Measurements from ENCODE around the gene SLC35E2B. TPM values are rescaled to one million over a fixed set of nuclear protein-coding genes. Genes with fewer than 3 reads are reported as not detected.

SLC35E2B gene
- total and polyA plus RNA-seq, 7 donors: 9.5 to 78.1 (median 27.2) TPM

DNA sequence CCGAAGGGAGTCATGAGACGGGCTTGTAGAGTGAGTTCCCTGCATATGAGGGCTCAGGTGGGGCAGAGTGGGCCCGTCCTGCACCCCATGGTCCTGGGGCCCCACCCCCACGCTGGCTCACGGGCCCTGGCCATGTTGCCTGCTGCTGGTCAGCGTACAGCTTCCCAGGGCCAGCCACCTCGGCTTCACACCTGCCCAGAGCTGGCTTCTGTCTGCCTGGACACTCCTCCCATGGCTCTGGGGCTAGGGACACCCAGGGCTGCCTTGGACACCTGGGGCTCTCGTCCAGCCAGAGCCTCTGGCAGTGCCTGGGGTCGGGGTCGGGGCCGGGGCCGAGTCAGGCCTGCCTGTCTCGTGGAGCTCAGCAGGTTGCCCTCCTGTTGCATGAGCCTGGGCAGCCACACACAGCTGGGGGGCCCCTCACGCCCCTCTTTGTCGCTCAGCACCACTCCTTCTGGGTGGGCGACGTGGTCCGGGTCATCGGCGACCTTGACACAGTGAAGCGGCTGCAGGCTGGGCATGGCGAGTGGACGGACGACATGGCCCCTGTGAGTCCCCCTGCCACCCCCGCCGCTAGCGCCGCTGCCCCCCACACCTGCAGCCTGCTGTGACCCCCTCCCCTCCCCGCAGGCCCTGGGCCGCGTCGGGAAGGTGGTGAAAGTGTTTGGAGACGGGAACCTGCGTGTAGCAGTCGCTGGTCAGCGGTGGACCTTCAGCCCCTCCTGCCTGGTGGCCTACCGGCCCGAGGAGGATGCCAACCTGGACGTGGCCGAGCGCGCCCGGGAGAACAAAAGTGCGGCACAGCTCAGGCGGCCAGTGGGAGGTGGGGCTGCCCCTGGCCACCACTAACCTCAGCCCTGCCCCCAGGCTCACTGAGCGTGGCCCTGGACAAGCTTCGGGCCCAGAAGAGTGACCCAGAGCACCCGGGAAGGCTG, 66.1 kb downstream of the SLC35E2B start:
- TF ChIP-seq, protein P1, sequence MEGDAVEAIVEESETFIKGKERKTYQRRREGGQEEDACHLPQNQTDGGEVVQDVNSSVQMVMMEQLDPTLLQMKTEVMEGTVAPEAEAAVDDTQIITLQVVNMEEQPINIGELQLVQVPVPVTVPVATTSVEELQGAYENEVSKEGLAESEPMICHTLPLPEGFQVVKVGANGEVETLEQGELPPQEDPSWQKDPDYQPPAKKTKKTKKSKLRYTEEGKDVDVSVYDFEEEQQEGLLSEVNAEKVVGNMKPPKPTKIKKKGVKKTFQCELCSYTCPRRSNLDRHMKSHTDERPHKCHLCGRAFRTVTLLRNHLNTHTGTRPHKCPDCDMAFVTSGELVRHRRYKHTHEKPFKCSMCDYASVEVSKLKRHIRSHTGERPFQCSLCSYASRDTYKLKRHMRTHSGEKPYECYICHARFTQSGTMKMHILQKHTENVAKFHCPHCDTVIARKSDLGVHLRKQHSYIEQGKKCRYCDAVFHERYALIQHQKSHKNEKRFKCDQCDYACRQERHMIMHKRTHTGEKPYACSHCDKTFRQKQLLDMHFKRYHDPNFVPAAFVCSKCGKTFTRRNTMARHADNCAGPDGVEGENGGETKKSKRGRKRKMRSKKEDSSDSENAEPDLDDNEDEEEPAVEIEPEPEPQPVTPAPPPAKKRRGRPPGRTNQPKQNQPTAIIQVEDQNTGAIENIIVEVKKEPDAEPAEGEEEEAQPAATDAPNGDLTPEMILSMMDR (IDR thresholded peaks at IDR 0.05): no peak
- no peak for TF ChIP-seq POLR2AphosphoS5 (IDR thresholded peaks at IDR 0.05)
- no peak for TF ChIP-seq POLR2A (IDR thresholded peaks at IDR 0.05)
- TF ChIP-seq EP300 (IDR thresholded peaks at IDR 0.05): no peak
- H3K36me3 ChIP-seq: peaks cover 0 to 43% (median 10%) of the 10 kb centered on the region in 4 donors
- peaks cover 9 to 31% (median 27%) of the 10 kb centered on the region in 3 donors for H3K27me3 ChIP-seq
- H3K27ac ChIP-seq: no peak overlapping the region
- no peaks in the 10 kb centered on the region for H3K9me3 ChIP-seq
- 94 to 95% methylated on average over 48 of the region's 48 CpGs for WGBS, 2 donors
- no peak overlapping the region for H3K4me3 ChIP-seq
- H3K4me1 ChIP-seq: peaks cover 0 to 17% (median 12%) of the 10 kb centered on the region in 4 donors
- peak; percentile 64 for DNase-seq
- intact Hi-C loops (cut with DNase I): no loop called here

DNA sequence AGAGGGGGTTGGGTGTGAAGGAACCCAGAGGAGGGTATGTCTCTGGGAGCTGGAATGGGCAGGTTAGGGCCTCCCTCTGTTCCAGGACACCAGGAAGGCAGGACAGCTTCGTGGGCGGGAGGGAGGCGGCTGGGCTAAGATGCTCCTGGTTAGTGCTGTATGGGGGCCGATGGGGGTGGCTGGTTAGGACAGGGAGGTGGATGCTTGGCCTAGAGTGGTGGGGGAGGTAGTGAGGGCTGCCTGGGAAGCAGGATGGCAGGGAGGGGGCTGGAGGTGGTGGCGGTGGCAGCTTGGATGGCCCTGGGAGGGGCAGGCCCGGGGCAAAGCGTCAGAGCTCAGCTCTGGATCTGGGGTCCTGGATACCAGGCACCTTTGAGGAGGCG, 66.8 kb downstream of the SLC35E2B start:
- intact Hi-C loops (cut with DNase I): no loop called here

DNA sequence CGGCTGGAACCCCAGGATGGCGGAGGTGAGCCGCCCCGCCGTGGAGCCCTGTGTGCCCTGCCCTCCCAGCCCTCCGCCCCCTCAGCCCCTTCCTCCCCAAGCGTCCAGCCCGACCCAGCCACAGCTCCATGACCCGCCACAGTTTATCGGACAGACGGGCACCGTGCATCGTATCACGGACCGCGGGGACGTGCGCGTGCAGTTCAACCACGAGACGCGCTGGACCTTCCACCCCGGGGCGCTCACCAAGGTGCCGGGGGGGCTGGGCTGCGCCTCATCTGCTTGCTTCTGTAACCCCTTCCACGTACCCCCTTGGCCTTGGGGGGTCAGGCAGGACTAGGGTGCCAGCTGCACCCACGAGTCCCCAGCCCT, 67.2 kb downstream of the SLC35E2B start:
- intact Hi-C loops (cut with DNase I): no loop called here
- H3K9me3 ChIP-seq: no peaks in the 10 kb centered on the region
- H3K4me1 ChIP-seq: peaks cover 0 to 6% (median 3%) of the 10 kb centered on the region in 4 donors
- TF ChIP-seq EP300 (IDR thresholded peaks at IDR 0.05): no peak
- no peak for TF ChIP-seq POLR2A (IDR thresholded peaks at IDR 0.05)
- TF ChIP-seq, protein P1 (IDR thresholded peaks at IDR 0.05): no peak
- TF ChIP-seq POLR2AphosphoS5 (IDR thresholded peaks at IDR 0.05): no peak
- peaks cover 0 to 43% (median 10%) of the 10 kb centered on the region in 4 donors for H3K36me3 ChIP-seq
- 90 to 94% methylated on average over 28 of the region's 28 CpGs for WGBS, 2 donors
- H3K27ac ChIP-seq: no peak overlapping the region
- peaks cover under 1 to 21% (median 17%) of the 10 kb centered on the region in 3 donors for H3K27me3 ChIP-seq
- no peak overlapping the region for H3K4me3 ChIP-seq
- DNase-seq: no peak

More for the DNA sequence above, 66.8 kb downstream of the SLC35E2B start:
- no peaks in the 10 kb centered on the region for H3K9me3 ChIP-seq
- H3K36me3 ChIP-seq: peaks cover 0 to 43% (median 10%) of the 10 kb centered on the region in 4 donors
- 92 to 94% methylated on average over 8 of the region's 8 CpGs for WGBS, 2 donors
- peaks cover 5 to 25% (median 21%) of the 10 kb centered on the region in 3 donors for H3K27me3 ChIP-seq
- H3K4me3 ChIP-seq: no peak overlapping the region
- H3K27ac ChIP-seq: no peak overlapping the region
- TF ChIP-seq POLR2AphosphoS5 (IDR thresholded peaks at IDR 0.05): no peak
- TF ChIP-seq EP300 (IDR thresholded peaks at IDR 0.05): no peak
- no peak for TF ChIP-seq POLR2A (IDR thresholded peaks at IDR 0.05)
- TF ChIP-seq, protein P1 (IDR thresholded peaks at IDR 0.05): no peak
- DNase-seq: no peak
- peaks cover 0 to 10% (median 7%) of the 10 kb centered on the region in 4 donors for H3K4me1 ChIP-seq

DNA sequence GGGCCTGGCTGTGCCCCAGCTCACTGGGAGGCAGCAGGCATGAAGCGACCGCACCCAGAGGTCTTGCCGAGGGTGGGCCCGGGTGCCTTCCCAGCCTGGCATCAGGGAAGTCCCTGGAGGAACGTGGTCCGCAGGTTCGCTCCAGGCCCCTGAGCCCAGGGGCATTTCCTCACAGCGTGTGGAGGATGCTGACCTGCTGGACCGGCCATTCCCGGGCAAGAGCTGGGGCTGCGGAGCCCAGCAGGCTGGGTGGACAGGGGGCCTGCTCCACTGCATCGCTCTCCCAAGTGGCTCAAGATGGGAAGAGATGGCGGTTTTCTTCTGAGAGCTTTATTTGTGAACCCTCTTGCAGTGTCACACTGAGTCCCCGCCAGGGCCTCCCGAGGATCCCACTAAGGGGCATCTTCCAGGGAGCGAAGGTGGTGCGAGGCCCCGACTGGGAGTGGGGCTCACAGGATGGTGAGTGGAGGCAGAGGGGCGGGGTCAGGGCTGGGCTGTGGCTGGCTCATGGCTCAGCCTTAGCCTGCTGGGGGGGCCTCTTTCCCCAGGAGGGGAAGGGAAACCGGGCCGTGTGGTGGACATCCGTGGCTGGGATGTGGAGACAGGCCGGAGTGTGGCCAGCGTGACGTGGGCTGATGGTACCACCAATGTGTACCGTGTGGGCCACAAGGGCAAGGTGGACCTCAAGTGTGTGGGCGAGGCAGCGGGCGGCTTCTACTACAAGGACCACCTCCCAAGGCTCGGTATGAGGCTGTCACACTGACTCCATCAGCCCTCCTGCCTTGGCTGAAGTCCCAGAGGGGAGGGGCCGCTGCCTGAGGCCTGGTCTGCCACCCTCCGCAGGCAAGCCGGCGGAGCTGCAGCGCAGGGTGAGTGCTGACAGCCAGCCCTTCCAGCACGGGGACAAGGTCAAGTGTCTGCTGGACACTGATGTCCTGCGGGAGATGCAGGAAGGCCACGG, 67.9 kb downstream of the SLC35E2B start:
- H3K27ac ChIP-seq: no peak overlapping the region
- peaks cover 0 to 43% (median 10%) of the 10 kb centered on the region in 4 donors for H3K36me3 ChIP-seq
- intact Hi-C loops (cut with DNase I): no loop called here
- H3K9me3 ChIP-seq: no peaks in the 10 kb centered on the region
- H3K4me3 ChIP-seq: no peak overlapping the region
- H3K27me3 ChIP-seq: peaks cover 0 to 14% (median 10%) of the 10 kb centered on the region in 3 donors
- WGBS, 2 donors: 89 to 90% methylated on average over 38 of the region's 38 CpGs
- no peaks in the 10 kb centered on the region for H3K4me1 ChIP-seq
- DNase-seq: no peak
- TF ChIP-seq, protein P1 (IDR thresholded peaks at IDR 0.05): no peak
- TF ChIP-seq EP300 (IDR thresholded peaks at IDR 0.05): no peak
- TF ChIP-seq POLR2A (IDR thresholded peaks at IDR 0.05): no peak
- TF ChIP-seq POLR2AphosphoS5 (IDR thresholded peaks at IDR 0.05): no peak

Measured in sigmoid colon (tissue), 7 donors.